M059J (cell line): ENCODE results near the gene AP1S2. TPM values are rescaled to one million over a fixed set of nuclear protein-coding genes. Genes with fewer than 3 reads are reported as not detected.
"Not testable (repeated sequence)": the region's sequence is repeated elsewhere in the genome, so short reads cannot be mapped to it uniquely, and the experiment has no call there.

Experiments used
- DNase-seq: peaks from one replicate; pipeline ENCODE4 v3.0.0-alpha.2; 2012; ENCODE audit warnings: low read depth
- total RNA-seq: library from RNA; depleted of rRNA; stranded (reverse); fragments of >200 nt; shearing (Covaris generic); gene quantifications from 2 replicates; pipeline ENCODE4 v1.2.3, GENCODE V29; 2014; rRNA removed

The AP1S2 gene
- 95.9 and 112 TPM in 2 replicates for total RNA-seq

GRCh38 chrX:15854712-15855567, at the start of gene AP1S2:
Gene AP1S2, minus strand, starts transcription at chrX:15854813. Its CDS starts 2,289 bp downstream, at chrX:15852524.
- DNase-seq = peak; percentile 92

DNA sequence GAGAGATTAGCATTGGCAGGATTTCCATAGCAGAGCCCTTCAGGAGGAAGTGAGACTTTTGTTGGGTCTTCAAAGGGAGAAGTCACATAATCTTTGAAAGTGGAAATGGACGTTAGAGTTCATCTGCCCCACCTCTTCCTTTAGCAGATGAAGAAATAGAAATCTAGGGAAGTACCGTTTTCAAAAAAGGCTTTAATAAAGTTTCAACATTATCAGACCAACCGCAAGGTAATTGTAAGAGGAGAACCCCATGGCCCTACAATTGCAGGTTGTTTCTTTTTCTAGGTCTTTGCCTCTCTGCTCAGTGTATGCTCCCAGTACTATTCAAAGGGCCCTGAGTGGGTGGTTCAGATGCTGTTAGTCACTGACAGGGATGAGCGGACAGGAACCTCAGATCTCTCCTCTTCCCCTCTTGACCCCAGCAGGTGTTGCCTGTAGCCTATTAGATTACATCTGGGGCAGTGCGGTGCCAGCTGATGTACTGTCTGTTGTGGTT, 48.6 kb upstream of the AP1S2 start:
- DNase-seq = peak; percentile 11

DNA sequence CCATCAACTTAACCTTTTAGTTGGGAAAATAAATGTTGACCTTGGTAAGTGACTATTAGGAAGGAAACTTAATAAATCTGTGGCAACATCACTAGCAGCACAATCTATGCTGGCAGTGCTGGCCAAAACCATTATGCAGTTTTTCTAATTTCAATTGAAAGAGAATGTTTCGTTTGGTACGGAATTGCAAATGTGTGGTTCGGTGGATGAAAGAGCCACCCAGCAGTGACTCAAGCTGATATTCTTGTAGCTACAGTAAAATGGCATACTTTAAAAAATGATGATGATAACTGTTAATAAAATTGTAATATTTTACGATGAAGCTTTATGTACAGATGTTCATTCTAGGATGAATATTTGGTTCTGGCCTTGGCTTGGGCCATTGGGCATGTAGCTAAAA, 40.7 kb upstream of the AP1S2 start:
- DNase-seq = no peak

- no peak for DNase-seq
Measured at GRCh38 chrX:15894724-15895123, 40.1 kb upstream of the AP1S2 start.

DNA sequence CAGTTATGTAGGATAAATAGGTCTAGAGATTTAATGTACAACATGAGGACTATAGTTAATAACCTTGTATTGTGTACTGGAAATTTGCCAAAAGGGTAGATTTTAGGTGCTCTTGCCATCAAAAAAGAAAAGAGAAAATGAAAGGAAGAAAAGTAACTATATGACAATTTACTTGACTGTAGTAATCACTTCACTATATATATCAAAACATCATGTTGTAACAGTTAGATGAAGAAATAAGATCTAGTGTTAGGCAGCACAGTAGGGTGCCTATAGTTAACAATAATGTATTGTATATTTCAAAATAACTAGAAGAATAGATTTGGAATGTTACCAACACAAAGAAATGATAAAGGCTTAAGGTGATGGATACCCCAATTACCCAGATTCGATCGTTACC, 35.9 kb upstream of the AP1S2 start:
- DNase-seq = no peak

DNA sequence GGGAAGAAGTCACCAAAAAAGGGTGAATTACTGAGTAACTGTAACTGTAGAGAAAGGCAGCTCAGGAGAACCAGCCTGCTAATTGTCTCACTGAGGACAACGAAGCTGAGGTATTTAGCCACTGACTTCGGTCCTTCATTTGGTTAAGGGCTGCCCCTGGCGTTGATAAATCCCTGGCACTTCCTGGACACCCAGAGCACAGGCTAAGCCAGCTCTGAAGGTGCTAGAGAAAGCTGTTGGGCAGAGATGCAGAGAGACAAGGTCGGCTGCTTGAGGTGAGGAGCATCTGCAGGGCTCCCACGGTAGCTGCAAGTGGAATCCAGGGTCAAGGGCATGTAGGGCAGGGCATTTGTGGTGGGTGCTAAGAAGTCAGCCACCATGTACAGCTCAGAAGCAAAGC, 33.4 kb upstream of the AP1S2 start:
- DNase-seq = no peak

- no peak for DNase-seq
Measured at GRCh38 chrX:15883540-15883863, 28.9 kb upstream of the AP1S2 start.

DNA sequence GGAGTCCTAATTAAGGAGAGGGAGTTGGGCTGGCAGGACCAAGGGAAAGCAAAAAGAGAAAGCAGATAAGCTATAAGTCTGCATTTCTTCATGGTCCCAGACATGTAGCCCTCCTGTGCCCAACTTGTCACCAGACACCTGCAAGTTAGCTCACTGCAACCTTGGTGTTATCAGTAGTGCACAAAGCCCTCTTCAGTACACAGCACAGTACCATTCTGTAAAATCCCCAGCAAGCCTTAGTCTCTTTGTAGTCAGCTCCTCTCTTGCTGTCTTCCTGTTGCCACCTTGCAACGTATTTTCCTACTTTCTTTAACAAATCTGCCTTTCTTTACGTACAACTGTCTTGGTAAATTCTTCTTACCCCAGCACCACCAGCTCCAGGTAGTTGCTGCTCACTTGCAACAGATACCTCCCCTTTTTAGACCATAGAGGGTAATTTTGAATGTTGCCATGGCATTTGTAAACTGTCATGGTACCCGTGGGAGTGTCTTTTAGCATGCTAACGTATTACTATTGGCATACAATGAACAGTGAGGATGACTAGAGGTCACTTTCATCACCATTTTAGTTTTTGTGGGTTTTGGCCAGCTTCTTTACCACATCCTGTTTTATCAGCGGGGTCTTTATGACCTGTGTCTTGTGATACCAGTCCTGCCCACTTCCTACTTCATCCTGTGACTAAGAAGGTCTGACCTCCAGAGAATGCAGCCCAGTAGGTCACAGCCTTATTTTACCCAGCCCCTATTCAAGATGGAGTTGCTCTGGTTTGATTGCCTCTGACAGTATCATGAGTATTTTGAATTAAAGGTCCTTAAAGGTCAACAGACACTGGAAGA, 28.3 kb upstream of the AP1S2 start:
- peak; percentile 87 for DNase-seq

- no peak for DNase-seq
Measured at GRCh38 chrX:15881381-15881897, 26.8 kb upstream of the AP1S2 start.

DNA sequence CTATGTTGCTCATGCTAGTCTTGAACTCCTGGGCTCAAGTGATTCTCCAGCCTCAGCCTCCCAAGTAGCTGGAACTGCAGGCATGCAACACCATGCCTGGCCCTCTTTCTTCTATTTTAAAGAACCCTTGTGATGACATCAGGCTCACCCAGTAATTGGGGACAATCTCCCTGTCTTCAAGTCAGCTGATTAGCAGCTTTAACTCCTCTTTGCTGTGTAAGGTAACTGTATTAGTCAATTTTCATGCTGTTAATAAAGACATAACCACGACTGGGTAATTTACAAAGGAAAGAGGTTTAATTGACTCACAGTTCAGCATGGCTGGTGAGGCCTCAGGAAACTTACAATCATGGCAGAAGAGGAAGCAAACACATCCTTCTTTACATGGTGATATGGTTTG, 23.3 kb upstream of the AP1S2 start:
- DNase-seq = not testable (repeated sequence)

DNA sequence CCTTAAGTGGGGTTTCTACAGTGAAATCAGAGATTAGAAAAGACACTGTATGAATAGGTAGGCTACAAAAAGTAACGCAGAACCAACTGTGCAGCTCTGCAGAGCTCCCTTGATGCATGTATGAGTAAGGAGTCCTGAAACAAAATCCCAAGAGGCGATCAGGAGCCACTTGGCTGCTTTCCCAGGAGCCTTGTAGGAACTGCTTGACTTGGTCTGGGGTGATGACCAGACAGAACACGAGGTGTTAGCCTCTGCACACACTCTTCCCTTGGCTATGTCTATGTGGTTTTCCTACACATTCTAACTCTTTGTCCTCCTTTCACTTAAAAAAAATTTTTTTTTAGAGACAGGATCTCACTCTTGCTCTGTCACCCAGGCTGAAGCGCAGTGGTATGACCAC, 22.8 kb upstream of the AP1S2 start:
- peak; percentile 85 for DNase-seq

- DNase-seq = no peak
Measured at GRCh38 chrX:15874672-15875071, 20.1 kb upstream of the AP1S2 start.

GRCh38 chrX:15873566-15873965, 19.0 kb upstream of the AP1S2 start:
- no peak for DNase-seq

- DNase-seq = no peak
Measured at GRCh38 chrX:15870310-15870709, 15.7 kb upstream of the AP1S2 start.

GRCh38 chrX:15869695-15870094, 15.1 kb upstream of the AP1S2 start:
- DNase-seq = no peak

GRCh38 chrX:15866147-15866546, 11.5 kb upstream of the AP1S2 start:
- DNase-seq = no peak

DNA sequence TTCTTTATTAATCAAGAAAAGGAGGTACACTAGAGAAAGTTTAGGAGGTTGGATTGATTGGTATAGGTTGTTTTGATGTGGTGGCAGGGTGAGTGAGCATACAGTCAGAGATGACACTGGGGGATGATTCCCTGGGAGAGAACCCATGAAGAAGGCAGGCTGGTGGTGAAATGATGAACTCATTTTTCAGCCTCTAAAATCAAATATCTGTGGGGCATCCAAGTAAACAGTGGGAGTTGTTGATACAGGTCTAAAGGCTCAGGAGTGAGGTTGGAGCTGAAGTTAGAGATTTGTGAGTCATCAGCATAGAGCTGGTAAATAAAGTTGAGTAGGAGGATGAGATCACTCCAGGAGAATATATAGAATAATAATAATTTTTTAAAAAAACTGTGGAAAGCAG, 10.0 kb upstream of the AP1S2 start:
- peak; percentile 49 for DNase-seq

- no peak for DNase-seq
Measured at GRCh38 chrX:15864023-15864422, 9.4 kb upstream of the AP1S2 start.

DNA sequence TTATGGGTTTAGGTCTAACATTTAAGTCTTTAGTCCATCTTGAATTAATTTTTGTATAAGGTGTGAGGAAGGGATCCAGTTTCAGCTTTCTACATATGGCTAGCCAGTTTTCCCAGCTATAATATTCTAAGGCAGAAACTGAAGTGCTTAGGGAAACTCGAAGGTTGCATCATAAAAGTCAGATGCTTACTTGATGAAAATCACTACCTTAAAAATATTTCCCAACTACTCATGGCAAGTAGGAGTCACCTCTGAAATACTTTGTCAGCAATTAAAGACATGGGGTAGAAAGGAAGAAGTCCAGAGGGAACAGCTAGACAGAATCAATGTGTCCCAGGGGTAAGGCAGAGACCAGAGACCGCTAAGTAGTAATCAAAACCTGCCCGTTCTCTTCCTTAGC, 6.3 kb upstream of the AP1S2 start:
- DNase-seq = no peak

DNA sequence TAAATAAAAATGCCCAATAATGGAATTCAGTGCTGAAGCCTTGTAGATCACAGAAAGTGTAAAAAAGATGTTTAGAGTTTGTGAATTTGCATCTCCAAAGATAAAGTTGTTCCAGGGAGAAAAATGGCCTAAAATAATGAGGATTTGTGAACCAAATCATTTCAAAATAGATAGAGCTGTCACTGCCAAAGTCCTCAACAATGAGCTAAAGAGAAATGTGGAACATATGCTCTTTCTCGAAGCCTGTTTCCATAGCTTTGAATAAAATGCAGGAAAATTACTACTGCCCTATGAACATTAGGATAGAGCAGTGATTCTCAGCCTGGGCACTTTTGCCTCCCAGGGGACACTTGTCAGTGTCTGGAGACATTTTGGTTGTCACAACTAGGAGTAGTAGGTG, 3.4 kb upstream of the AP1S2 start:
- DNase-seq = no peak

DNA sequence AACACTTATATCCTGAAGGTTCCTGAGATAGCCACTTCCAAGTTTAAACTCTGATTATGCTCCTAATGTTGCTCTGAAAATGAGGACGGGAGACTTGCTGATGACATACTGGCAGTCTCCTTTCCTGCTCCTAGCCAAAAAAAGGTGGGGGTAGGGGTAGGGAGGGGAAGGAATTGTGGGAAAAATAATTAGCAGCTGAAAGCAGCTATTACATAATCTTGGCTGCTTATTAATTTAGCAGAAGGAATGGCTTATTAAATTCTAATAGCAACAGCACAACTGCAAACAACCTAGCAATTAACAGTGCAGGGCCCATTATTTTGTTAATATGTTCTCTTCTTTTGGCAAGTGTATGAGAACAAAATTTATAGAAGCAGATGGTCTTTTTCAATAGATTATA, 2.0 kb upstream of the AP1S2 start:
- DNase-seq = no peak

- no peak for DNase-seq
Measured at GRCh38 chrX:15856222-15856587, 1.6 kb upstream of the AP1S2 start.
